Measurements from ENCODE around the gene HLA-DQA2. TPM values are rescaled to one million over a fixed set of nuclear protein-coding genes. Genes with fewer than 3 reads are reported as not detected.
A peak's percentile ranks its signal among the peaks of the same experiment; 100 is the strongest.
"Not testable (repeated sequence)": the region's sequence is repeated elsewhere in the genome, so short reads cannot be mapped to it uniquely, and the experiment has no call there.

Gene HLA-DQA2
- not detected for total RNA-seq (ENCODE audit: unreplicated experiment)
- long read RNA-seq = 0 reads

GRCh38 chr6:32741031-32741960, at the start of gene HLA-DQA2:
Gene HLA-DQA2 (plus strand): TSS chr6:32741391. CDS start chr6:32741444, 53 bp downstream.
- Mint-ChIP-seq H3K27ac (ENCODE audit: unreplicated experiment) (no peak within 1 kb of the TSS), H3K4me1 (ENCODE audit: low read depth, unreplicated experiment) (no peaks in the 10 kb centered on the region), H3K4me3 (ENCODE audit: unreplicated experiment) (no peak within 1 kb of the TSS), H3K36me3 (ENCODE audit: unreplicated experiment) (no peaks in the 10 kb centered on the region), H3K9me3 (ENCODE audit: unreplicated experiment) (peaks cover 1% of the 10 kb centered on the region), H3K27me3 (ENCODE audit: unreplicated experiment) (peaks cover 2% of the 10 kb centered on the region)
- no peak for TF ChIP-seq CTCF (IDR thresholded peaks at IDR 0.05; ENCODE audit: partially characterized antibody, unreplicated experiment)
- no peak for DNase-seq

GRCh38 chr6:32692019-32692418, 49.2 kb upstream of the HLA-DQA2 start:
- Mint-ChIP-seq H3K4me3 (ENCODE audit: unreplicated experiment) (no peak overlapping the region), H3K36me3 (ENCODE audit: unreplicated experiment) (peaks cover 4% of the 10 kb centered on the region), H3K9me3 (ENCODE audit: unreplicated experiment) (no peaks in the 10 kb centered on the region), H3K4me1 (ENCODE audit: low read depth, unreplicated experiment) (no peaks in the 10 kb centered on the region), H3K27me3 (ENCODE audit: unreplicated experiment) (no peaks in the 10 kb centered on the region), H3K27ac (ENCODE audit: unreplicated experiment) (no peak overlapping the region)
- DNase-seq = peak; percentile 15
- no peak for TF ChIP-seq CTCF (IDR thresholded peaks at IDR 0.05; ENCODE audit: partially characterized antibody, unreplicated experiment)

- no peak overlapping the region for H3K27ac Mint-ChIP-seq (ENCODE audit: unreplicated experiment)
- peaks cover 4% of the 10 kb centered on the region for H3K36me3 Mint-ChIP-seq (ENCODE audit: unreplicated experiment)
- no peaks in the 10 kb centered on the region for H3K27me3 Mint-ChIP-seq (ENCODE audit: unreplicated experiment)
- no peaks in the 10 kb centered on the region for H3K4me1 Mint-ChIP-seq (ENCODE audit: low read depth, unreplicated experiment)
- DNase-seq = no peak
- H3K4me3 Mint-ChIP-seq (ENCODE audit: unreplicated experiment) = no peak overlapping the region
- no peaks in the 10 kb centered on the region for H3K9me3 Mint-ChIP-seq (ENCODE audit: unreplicated experiment)
- no peak for TF ChIP-seq CTCF (IDR thresholded peaks at IDR 0.05; ENCODE audit: partially characterized antibody, unreplicated experiment)
Measured at GRCh38 chr6:32697031-32697430, 44.2 kb upstream of the HLA-DQA2 start.

- Mint-ChIP-seq H3K36me3 (ENCODE audit: unreplicated experiment) (no peaks in the 10 kb centered on the region), H3K27ac (ENCODE audit: unreplicated experiment) (no peak overlapping the region), H3K4me1 (ENCODE audit: low read depth, unreplicated experiment) (no peaks in the 10 kb centered on the region), H3K9me3 (ENCODE audit: unreplicated experiment) (no peaks in the 10 kb centered on the region), H3K27me3 (ENCODE audit: unreplicated experiment) (no peaks in the 10 kb centered on the region), H3K4me3 (ENCODE audit: unreplicated experiment) (no peak overlapping the region)
- TF ChIP-seq CTCF (IDR thresholded peaks at IDR 0.05; ENCODE audit: partially characterized antibody, unreplicated experiment) = peak; percentile 74
- peak; percentile 28 for DNase-seq
Measured at GRCh38 chr6:32700391-32701040, 40.7 kb upstream of the HLA-DQA2 start.

GRCh38 chr6:32703347-32703746, 37.8 kb upstream of the HLA-DQA2 start:
- no peaks in the 10 kb centered on the region for H3K27me3 Mint-ChIP-seq (ENCODE audit: unreplicated experiment)
- H3K4me1 Mint-ChIP-seq (ENCODE audit: low read depth, unreplicated experiment) = no peaks in the 10 kb centered on the region
- TF ChIP-seq CTCF (IDR thresholded peaks at IDR 0.05; ENCODE audit: partially characterized antibody, unreplicated experiment) = no peak
- H3K27ac Mint-ChIP-seq (ENCODE audit: unreplicated experiment) = no peak overlapping the region
- H3K36me3 Mint-ChIP-seq (ENCODE audit: unreplicated experiment) = peaks cover 2% of the 10 kb centered on the region
- H3K9me3 Mint-ChIP-seq (ENCODE audit: unreplicated experiment) = no peaks in the 10 kb centered on the region
- no peak for DNase-seq
- no peak overlapping the region for H3K4me3 Mint-ChIP-seq (ENCODE audit: unreplicated experiment)

GRCh38 chr6:32705164-32705563, 36.0 kb upstream of the HLA-DQA2 start:
- H3K4me1 Mint-ChIP-seq (ENCODE audit: low read depth, unreplicated experiment); DNase-seq; H3K36me3 Mint-ChIP-seq (ENCODE audit: unreplicated experiment): not testable (repeated sequence)

More at GRCh38 chr6:32705164-32705563, 36.0 kb upstream of the HLA-DQA2 start:
- H3K4me3 Mint-ChIP-seq (ENCODE audit: unreplicated experiment); H3K27ac Mint-ChIP-seq (ENCODE audit: unreplicated experiment); H3K9me3 Mint-ChIP-seq (ENCODE audit: unreplicated experiment); H3K27me3 Mint-ChIP-seq (ENCODE audit: unreplicated experiment): not testable (repeated sequence)

Measured in glutamatergic neuron (in vitro differentiated cells).